Iris pigment epithelial cell (primary cell): ENCODE measurements around the gene UQCR11.

Experiments
- DNase-seq: peaks from one replicate; pipeline ENCODE4 v3.0.0-alpha.2; 2011; ENCODE audit warnings: low read depth

Gene UQCR11

DNA sequence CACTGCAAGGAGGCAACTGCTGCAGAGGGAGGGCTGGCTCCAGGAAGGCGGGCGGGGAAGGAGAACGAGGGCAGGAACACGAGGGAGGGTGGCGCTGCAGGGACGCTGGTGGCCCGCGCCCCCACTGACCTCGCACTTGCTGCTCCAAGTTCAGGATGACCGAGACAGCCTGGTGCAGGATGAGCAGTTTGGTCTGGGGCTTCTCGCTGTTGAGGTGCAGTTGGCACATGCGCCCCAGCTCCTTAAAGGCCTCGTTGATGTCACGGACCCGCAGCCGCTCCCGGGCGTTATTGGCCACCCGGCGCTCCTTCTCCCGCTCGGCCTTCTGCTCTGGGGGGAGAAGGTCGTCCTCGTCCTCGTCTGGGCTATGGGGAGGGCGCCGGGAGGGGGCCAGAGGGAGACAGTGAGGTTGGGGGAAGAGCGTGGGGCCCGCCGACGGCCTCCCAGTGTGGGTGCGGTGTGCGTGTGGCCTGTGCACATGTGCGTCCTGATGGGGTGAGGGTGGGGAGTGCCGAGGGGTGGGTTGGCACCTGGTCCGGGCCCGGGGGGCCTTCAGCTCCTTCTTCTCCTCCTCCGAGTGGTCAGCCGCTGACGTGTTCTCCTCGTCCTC is 10.0 kb upstream of the UQCR11 start:
- DNase-seq, result no peak

DNA sequence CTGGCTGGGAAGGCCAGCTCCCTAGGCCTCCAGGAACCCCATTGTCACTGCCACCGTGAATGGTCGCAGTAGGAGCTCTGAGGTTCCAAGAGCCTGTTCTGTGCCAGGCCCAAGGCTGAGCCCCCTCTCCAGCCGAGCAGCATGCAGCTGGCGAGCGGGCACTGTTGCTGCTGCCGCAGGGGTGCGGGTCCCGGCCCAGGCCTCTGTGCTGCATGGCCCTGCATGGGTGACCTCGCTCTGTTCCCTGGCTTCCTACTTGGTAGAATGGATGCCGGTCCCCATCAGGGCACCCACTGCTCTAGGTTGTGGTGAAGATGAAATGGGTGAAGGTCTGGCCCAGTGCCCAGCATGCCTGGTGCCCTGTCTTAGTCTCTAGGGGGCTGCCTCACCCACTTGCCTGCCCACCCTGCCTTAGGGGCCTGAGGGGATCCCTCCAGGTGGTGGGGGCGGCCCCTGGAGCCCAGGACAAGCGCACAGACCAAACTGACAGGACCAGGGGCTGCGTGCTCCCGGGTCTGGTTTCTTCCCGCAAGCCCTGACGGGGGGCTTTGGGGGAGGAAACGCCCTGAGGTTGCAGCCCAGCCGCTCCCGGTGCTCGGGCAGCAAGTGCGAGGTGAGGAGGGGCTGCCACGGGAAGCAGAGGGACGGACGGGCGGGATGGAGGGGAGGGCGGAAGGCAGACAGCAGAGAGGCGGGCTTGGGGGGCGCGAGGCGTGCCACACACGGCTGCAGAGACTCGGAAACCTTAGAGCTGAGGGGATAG is 8.7 kb upstream of the UQCR11 start:
- DNase-seq, result no peak

DNA sequence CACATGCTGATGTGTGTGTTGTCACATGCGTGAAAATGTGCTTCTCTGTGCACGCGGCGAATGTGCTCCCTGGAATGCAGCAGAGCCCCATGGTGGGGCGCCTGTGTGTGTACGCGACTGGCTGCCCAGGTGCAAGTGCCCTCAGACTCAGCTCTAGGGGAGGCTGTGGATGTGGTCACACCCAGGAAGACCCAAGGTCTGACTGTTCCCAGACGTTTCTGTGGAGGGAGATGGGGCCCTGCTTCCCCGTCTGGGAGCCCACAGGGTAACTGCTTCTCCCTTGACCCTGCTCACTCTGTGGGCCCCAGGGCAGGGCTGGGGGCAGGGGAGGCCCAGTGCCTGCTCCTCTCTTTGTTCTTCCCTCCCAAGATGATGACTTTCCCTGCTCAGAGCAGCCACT is 7.9 kb upstream of the UQCR11 start:
- no peak for DNase-seq

DNA sequence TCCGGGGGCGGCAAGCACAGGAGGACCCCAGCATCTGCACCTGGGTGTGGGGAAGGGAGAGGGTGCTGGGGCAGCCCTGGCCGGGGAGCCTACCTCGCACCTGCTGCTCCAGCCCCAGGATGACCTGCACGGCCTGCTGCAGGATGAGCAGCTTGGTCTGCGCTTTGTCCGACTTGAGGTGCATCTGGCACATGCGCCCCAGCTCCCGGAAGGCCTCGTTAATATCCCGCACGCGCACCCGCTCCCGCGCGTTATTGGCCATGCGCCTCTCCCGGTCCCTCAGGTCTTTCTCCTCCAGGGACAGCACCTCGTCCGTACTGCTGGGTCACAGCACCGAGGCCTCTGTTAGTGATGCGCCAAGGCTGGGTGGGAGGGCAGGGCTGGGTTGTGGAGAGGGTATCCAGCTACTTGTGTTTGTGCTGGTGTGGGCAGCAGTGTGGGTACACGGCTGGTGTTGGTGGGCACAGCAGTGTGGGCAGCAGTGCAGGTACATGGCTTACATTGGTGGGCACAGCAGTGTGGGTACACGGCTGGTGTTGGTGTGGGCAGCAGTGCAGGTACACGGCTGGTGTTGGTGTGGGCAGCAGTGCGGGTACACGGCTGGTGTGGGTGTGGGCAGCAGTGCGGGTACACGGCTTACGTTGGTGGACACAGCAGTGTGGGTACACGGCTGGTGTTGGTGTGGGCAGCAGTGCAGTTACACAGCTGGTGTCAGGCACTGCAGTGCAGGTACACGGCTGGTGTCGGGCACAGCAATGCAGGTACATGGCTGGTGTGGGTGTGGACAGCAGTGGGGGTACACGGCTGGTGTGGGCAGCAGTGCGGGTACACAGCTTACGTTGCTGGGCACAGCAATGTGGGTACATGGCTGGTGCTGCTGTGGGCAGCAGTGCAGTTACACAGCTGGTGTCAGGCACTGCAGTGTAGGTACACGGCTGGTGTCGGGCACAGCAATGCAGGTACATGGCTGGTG is 7.1 kb upstream of the UQCR11 start:
- DNase-seq, result no peak

DNA sequence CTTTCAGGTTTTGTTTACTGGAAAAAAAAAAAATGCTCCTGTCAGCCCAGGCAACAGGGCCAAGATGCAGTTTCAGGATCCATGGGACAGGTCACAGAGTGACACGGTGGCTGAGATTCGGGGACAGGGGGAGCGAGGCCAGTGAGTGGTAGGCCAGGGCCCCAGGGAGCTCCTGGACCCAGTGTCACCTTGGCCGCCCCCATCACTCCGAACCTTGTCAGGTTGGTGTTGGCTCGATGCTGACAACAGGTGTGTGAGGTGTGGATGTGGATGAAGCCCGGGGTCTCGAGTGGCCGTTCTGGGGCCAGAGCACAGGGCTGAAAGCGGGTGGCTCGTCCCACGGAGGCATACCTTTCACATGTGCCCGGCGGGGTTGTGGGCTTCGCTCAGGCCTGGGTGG is 6.1 kb upstream of the UQCR11 start:
- DNase-seq, result no peak

DNA sequence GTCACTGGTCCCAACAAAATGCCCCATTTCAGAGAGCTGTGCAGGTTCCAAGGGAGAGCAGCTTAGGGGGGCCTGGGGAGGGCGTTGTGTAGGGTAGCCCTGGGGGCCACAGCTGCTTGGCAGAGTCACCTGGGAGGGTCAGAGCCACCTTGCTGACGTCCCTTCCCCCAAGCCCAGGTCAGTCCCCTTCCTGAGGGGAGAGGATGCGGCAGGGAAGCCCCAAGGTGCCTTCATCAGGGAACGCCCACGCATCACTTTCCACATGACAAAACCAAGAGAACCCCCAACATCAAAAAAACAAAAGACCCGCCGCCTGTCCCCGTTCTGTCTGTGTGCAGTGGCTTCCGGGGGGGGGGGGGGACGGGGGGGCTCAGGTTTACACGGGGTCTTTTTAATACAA is 5.3 kb upstream of the UQCR11 start:
- no peak for DNase-seq

DNA sequence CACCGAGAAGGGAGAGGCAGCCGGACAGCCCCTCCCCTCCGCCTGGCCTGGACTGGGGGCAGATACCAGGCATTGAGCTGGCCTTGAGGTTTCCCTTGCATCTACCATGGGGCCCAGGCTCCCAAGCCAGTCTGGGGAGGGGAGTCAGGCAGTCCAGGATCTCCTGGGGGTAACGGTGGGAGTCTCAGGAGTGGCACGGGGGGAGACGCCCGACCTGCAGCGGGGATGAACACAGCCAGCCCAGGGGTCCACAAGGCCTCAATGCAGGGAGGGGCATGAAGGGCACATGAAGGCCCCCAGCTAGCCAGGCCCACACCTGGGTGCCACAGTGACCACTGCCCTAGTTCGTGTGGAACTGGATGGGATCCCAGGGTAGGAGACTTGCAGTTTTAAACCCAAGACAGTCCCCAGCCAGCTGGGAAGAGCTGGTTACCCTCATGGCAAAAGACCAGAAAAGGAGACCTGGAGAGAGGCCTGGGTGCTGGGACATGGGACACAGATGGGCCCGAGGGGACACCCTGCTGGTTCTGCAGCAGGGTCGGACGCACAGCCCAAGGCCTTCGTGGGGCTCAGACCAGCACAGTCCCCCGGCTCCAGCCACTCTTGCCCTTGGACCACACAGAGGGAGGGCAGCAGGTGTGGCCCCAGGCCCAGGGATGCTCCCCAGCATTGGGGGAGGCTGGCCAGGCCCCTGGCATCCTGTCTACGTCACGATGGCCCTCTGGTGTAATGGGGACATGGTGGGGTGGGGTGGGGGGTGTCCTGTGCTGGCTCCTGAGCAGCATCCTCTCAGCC is 4.6 kb upstream of the UQCR11 start:
- no peak for DNase-seq

DNA sequence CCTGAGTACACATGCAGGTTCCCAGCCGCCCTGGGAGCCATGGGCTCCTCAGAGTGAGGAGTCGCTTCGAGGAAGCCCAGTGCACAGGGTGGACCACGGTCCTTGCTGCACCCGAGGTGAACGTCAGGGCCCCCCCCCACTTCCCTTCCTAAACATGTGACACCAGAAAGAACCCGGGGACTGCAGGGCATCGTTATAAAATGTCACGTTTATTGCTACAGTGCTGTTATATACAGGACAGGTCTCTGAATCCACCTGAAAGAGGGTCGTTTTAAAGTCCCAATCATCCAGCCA is 3.8 kb upstream of the UQCR11 start:
- no peak for DNase-seq

DNA sequence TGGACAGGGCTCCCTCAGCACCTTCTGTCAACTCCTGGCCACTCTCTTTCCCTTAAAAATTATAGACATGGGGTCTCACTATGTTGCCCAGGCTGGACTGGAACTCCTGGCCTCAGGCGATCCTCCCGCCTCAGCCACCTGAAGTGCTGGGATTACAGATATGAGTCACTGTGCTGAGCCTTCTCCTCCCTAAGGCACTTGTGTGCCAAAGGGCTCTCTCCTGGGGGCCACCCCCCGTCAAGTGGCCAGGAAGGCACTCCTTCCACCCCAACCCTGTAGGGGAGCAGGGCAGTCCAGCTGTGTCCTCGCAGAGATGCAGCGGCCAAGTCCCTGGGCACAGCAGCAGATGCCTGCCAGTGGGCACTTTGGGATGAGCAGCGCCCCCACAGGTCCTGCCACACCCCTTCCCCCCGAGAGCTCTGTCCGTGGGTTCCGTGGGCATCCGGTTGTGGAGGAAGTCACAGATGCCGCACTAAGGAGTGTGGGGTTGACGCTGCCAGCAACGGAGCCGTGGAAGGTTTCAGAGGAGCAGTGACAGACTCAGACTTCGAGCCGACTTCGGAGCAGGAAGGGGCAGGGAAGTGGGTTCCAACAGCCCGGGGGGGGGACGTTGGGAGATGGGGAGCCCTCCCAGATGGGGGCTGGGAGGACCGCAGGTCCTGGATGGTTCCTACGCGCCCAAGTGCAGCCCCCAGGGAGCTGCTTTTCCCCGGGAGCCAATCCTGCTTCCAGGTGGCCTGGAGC is 3.3 kb upstream of the UQCR11 start:
- DNase-seq, result no peak

DNA sequence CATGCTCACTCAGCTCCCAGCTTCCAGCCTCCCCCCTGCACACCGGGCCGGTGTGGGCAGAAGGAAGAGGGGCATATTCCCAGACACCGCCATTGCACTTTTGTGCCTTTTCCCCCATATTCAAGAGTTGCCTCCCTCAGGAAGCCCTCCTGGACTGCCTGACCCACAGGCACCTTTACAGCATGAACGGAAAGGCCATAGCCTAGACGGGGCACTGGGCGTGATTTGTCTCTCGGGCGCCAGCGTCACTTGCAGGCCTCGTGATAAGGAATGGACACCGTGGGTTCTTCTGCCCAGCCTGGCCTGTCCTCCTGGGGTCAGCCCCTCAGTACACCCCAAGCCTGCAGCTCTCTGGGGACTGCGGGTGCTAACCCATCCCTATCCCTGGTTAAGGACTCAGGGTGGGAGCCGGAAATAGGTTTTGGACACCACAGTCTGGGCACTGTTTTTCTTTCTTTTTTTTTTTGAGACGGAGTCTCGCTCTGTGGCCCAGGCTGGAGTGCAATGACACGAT is 933 bp upstream of the UQCR11 start:
- no peak for DNase-seq

DNA sequence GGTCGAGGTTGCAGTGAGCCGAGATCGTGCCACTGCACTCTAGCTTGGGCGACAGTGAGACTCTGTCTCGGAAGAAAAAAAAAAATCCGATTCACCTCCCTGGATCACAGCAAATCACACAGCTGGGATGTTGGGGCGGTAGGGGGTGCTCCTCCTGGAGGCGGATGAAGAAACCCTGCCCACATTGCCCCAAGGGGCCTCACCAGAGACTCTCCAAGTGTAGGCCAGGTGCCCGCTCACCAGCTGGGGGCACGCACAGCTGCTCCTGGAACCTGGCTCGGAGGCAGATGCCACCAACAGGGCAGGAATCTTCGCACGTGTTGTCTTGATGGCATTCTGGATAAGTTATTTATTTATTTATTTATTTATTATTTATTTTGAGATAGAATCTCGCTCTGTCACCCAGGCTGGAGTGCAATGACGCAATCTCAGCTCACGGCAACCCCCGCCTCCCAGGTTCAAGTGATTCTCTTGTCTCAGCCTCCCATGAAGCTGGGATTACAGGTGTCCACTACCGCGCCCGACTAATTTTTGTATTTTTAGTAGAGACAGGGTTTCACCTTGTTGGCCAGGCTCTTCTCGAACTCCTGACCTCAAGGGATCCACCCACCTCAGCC is 3.1 kb downstream of the UQCR11 start:
- no peak for DNase-seq

DNA sequence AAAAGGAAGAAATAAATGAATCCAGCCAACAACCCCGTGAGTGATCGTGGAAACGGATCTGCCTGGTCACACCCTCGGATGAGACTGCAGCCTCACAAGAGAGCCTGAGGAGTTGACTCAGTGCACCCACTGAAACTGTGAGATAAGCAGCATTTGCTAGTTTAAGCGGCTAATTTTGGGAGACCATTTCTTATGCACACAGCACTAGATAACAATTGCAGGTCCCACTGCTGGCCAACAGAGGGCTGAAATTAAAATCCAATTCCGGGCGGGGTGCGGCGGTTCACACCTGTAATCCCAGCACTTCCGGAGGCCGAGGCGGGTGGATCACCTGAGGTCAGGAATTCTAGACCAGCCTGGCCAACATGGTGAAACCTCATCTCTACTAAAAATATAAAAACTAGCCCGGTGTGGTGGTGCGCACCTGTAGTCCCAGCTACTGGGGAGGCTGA is 3.6 kb downstream of the UQCR11 start:
- no peak for DNase-seq

DNA sequence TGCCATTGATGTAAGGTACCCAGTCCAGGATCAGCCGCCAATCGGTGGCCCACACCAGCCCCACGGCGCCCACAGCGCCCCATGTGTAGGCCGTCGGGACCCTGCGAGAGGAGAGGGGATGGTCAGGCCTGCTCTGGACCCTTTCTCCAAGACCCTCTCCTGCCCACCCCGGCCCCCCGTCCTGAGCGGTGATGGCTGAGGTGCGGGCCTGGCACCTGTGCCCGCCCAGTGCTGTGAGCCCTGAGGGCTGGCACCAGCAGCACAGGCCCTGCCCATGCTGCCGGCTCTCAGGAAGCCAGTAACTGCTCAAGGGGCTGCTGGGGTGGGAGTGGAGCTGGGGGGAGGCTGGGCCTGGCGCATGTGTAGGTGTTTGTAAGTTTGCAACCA is 5.8 kb downstream of the UQCR11 start:
- no peak for DNase-seq

DNA sequence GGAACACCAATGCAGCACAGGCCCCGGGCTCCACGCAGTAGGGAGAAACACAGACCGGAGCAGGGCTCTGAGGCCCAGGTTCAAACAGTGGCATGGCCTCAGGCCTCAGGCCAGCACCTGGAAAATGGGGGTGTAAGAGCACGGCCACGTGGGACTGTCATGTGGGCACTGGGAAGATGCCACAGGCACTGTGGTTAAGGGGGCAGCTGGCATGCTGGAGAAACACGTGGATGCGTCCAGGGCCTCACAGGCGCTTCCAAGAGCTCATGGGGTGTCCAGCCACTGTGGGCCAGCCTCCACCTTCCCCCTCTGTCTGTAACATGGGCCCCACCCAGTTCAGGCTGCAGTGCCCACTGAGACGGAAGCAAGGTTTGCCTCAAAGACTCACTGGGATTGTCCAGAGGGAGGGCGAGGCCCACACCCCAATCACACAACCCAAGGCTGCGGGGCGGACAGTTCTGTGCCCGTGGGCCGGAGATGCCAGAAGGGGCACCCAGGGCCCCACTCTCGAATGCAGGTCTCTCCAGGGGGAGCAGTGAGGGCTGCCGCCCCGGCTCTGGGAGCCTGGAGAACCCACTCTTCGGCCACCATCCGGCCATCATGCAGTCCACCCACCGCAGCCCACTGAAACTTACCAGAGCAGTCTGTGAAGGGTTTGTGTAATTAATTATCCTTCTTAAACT is 6.3 kb downstream of the UQCR11 start:
- DNase-seq, result no peak

DNA sequence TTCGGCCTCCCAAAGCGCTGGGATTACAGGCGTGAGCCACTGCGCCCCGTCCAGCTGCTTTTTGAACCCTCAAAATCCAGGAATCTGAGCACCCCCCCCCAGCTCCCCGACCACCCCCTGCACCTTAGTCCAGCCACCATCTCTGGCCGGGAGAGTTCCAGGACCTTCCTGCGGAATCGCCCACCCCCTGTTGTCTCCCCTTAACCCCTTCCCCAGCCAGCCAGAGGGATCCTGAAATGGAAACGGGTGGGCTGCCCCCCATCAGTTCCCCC is 11.8 kb downstream of the UQCR11 start:
- DNase-seq, result no peak

DNA sequence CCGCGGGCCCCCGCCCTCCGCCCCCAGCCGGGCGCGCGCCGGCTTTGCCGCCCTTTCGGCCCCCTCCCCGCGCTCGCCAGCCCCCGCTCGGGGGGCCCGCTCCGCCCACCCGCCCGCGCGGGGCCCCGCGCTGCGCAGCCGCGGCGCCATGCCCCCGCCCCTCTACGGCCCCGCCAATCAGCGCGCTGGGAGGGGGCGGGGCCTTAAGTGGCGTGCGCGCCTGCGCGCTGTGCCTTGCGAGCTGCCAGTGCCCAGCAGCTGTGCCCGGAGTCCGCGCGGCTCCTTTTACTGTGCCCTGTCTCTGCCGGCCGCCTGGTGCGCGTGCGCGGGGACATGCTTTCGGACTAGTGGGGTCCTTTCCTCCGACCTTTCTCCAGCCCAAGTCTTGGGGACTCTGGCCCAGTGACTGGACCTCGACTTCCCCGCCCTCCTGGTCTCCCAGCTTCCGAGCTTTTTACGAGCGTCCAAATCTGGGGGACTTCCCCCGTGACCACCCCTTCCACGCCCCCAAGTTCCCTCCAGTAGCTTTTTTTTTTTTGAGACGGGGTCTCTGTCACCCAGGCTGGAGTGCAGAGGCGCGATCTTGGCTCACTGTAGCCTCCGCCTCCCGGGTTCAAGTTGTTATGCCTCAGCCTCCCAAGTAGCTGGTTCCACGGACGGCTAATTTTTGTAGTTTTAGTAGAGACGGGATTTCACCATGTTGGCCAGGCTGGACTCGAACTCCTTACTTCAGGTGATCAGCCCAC is 12.3 kb downstream of the UQCR11 start, which contains the start of gene MBD3:
MBD3 (minus strand) TSS at position 111 of the 746 bp plus-strand sequence. CDS start 234 bp downstream, outside the sequence.
- peak; percentile 90 for DNase-seq

DNA sequence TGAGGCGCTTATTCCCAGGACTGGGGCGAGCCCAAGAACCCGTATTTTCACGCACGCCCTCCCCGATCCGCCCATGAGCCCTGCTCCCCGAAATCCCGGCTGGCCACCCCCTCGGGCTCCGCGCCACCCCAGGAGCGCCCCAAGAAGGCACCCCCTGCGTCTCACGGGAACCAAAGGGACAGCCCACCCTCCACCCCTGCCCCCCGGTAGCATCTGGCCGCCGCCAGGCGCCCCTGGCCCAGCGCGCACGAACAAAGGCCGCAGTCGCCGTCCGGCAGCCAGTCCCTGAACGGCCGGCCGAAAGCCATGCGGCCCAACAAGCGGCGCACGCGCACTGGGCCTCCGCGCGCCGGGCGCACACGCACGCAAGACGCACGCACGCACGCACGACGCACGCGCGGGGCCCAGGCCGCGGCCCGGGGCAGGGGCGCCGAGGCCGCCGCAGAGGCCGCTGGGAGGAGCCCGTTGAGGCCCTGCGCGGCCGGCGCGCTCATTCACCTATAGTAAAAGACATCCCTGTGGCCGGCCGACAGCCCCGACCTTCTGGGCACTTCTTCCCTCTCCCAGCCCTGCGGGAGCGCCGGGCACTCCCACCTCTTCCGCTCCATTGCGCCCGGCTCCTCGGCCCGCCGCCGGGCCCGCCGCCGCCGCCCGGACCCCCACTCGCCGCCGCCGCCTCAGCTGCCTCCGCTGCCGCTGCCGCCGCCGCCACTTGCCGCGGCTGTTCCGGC is 13.1 kb downstream of the UQCR11 start:
- peak; percentile 89 for DNase-seq

DNA sequence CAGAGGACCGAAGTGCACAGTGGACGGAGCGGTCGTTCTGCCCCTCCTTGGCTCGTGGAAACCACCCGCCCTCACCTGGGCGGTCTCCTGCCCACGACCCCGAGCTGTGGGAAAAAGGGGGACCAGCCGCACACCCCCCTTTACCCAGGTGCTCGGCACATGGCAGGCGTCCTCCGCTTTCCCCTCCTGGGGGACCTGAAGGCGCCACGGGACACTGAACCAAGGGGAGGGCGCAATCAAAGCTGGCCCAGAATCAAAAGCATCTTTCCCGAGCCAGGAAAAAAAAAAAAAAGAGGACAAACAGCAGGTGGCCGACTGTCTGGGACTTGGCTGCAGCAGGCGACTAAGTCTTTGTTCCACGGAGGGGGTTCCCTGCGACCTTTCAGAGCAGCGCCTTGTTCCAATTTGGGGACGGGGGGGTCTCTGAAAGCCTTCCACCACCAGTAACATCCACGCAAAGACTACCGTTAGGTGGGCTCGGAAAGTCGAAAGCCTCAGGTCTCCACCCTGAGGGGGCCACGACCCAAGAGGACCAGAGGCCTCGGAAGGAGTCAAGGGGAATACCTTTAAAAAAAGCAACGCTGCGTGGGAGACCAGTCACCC is 13.7 kb downstream of the UQCR11 start:
- DNase-seq, result no peak
